ENCODE data around the gene CFL2.
A peak's percentile ranks its signal among the peaks of the same experiment; 100 is the strongest.
"Not testable (repeated sequence)": the region's sequence is repeated elsewhere in the genome, so short reads cannot be mapped to it uniquely, and the experiment has no call there.

Gene CFL2

DNA sequence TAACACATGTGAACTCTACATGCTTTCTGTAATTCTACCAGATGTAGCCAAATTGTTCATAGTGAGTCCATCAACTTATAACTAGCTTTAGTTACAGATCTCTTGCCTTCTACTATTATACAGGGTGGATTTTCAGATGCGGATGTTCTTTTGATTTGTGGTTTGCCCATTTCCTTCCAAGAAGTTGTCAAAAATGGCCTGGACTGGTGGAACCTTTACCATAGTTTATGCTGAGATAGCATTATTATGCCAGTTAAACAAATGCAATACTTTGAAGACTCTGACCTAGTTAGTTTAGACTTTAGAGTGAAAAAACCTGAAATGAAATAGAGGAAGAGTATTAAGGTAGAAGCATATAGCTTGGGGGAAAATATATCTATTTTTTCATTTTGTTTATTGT, 27.4 kb upstream of the CFL2 start:
- Histone ChIP-seq H3K27ac (ENCODE audit: extremely low read depth, low read depth, low read length) (no peak overlapping the region), H3K36me3 (ENCODE audit: control insufficient read depth in 2 of 2, insufficient read depth in 1 of 2, low read length in 2 of 2) (no peaks in the 10 kb centered on the region), H3K4me3 (ENCODE audit: low read depth, low read length) (no peak overlapping the region), H3K4me1 (ENCODE audit: control insufficient read depth, insufficient read depth, low read length) (no peaks in the 10 kb centered on the region), H3K9me3 (ENCODE audit: control insufficient read depth, insufficient read depth, low read depth, low read length) (no peaks in the 10 kb centered on the region)
- POLR2A ChIA-PET: no interaction called here
- CTCF ChIA-PET: interaction anchor here (1.3 kb wide), 1 partner anchor 69 kb away, joined by 4 read pairs; no protein-coding TSS in a partner anchor
- no peak for TF ChIP-seq ZNF785 (tag by site-specific recombination; IDR thresholded peaks at IDR 0.05)

DNA sequence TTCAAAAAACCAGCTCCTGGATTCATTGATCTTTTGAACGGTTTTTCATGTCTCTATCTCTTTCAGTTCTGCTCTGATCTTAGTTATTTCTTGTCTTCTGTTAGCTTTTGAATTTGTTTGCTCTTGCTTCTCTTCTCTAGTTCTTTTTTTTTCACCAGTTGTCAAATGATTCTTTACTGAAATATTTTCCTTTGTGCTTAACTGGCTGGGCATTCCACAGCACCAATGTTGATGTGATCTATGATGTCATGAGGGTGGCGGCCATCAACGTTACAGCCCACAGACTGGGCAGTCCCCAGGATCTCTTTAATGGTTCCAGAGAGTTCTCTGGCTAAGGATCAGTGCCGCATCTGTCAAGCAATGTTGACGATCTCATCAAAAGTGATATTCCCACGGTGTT, 25.7 kb upstream of the CFL2 start:
- POLR2A ChIA-PET; H3K9me3 ChIP-seq (ENCODE audit: control insufficient read depth, insufficient read depth, low read depth, low read length): not testable (repeated sequence)

DNA sequence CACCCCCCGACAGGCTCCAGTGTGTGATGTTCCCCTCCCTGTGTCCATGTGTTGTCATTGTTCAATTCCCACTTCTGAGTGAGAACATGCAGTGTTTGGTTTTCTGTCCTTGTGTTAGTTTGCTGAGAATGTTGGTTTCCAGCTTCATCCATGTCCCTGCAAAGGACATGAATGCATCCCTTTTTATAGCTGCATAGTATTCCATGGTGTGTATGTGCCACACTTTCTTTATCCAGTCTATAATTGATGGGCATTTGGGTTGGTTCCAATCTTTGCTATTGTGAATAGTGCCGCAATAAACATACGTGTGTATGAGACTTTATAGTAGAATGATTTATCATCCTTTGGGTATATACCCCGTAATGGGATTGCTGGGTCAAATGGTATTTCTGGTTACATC, 22.7 kb upstream of the CFL2 start:
- peak; percentile 53; the same call in 1 of the 2 replicates for TF ChIP-seq ZNF146 (tag by site-specific recombination; IDR thresholded peaks at IDR 0.05)
- H3K9me3 ChIP-seq (ENCODE audit: control insufficient read depth, insufficient read depth, low read depth, low read length); H3K27ac ChIP-seq (ENCODE audit: extremely low read depth, low read depth, low read length); H3K36me3 ChIP-seq (ENCODE audit: control insufficient read depth in 2 of 2, insufficient read depth in 1 of 2, low read length in 2 of 2); H3K4me3 ChIP-seq (ENCODE audit: low read depth, low read length); H3K4me1 ChIP-seq (ENCODE audit: control insufficient read depth, insufficient read depth, low read length); POLR2A ChIA-PET; CTCF ChIA-PET: not testable (repeated sequence)

More for the DNA sequence above, 25.7 kb upstream of the CFL2 start:
- H3K27ac ChIP-seq (ENCODE audit: extremely low read depth, low read depth, low read length); H3K36me3 ChIP-seq (ENCODE audit: control insufficient read depth in 2 of 2, insufficient read depth in 1 of 2, low read length in 2 of 2); CTCF ChIA-PET; H3K4me3 ChIP-seq (ENCODE audit: low read depth, low read length); H3K4me1 ChIP-seq (ENCODE audit: control insufficient read depth, insufficient read depth, low read length): not testable (repeated sequence)
- 0 out of 2 replicates have a peak, but pooled peaks have one; percentile 32 for TF ChIP-seq ZBTB21 (tag by site-specific recombination; IDR thresholded peaks at IDR 0.05)
- TF ChIP-seq, protein P1, sequence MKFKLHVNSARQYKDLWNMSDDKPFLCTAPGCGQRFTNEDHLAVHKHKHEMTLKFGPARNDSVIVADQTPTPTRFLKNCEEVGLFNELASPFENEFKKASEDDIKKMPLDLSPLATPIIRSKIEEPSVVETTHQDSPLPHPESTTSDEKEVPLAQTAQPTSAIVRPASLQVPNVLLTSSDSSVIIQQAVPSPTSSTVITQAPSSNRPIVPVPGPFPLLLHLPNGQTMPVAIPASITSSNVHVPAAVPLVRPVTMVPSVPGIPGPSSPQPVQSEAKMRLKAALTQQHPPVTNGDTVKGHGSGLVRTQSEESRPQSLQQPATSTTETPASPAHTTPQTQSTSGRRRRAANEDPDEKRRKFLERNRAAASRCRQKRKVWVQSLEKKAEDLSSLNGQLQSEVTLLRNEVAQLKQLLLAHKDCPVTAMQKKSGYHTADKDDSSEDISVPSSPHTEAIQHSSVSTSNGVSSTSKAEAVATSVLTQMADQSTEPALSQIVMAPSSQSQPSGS (tag by site-specific recombination; IDR thresholded peaks at IDR 0.05; ENCODE audit: low read depth): peak; percentile 18; the same call in 1 of the 2 replicates

DNA sequence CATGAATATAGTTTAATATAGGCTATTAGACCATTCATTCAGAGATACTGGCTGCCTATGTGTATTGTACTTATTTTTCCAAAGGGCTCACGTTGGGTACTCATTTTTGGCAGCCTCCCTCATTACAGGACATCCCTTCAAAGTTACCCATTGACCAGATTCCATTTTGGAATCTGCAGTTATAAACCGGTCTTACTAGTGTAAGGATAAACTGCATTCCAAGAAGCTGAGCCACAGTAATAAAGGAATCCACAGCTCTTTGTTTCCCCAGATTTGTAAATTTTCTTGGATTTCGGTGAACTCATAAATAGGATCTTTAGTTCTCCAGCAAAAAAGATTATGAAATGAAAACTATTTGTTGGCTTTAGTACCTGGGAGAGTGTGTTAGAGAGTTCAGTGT, 18.9 kb upstream of the CFL2 start:
- H3K36me3 ChIP-seq (ENCODE audit: control insufficient read depth in 2 of 2, insufficient read depth in 1 of 2, low read length in 2 of 2): no peaks in the 10 kb centered on the region

DNA sequence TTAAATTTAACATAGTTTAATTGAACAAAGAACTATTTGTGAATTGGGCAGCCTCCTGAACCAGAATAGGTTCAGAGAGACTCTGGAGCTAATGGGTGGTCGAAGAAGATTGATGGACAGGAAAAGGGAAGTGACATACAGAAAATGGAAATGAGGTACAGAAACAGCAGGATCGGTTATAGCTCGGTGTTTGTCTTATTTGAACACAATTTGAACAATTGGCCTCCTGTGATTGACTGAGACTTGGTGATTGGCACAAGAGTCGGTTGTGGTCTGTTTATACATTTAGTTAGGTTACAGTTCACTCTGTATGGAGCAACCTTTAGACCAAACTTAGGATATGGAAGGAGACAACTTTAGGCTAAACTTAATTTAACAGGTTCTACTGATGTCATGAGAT, 18.4 kb upstream of the CFL2 start:
- H3K4me3 ChIP-seq (ENCODE audit: low read depth, low read length): no peak overlapping the region
- CTCF ChIA-PET: interaction anchor here (1.2 to 1.4 kb wide), 2 partner anchors 10 to 166 kb away, joined by 3 to 6 read pairs; no protein-coding TSS in a partner anchor
- H3K9me3 ChIP-seq (ENCODE audit: control insufficient read depth, insufficient read depth, low read depth, low read length): no peaks in the 10 kb centered on the region
- POLR2A ChIA-PET: no interaction called here
- no peaks in the 10 kb centered on the region for H3K4me1 ChIP-seq (ENCODE audit: control insufficient read depth, insufficient read depth, low read length)
- no peak for TF ChIP-seq ZNF660 (tag by site-specific recombination; IDR thresholded peaks at IDR 0.05)
- no peak for TF ChIP-seq ZSCAN16 (tag by site-specific recombination; IDR thresholded peaks at IDR 0.05)
- TF ChIP-seq ZBTB17 (tag by site-specific recombination; IDR thresholded peaks at IDR 0.05): no peak
- TF ChIP-seq ZIC2 (tag by site-specific recombination; IDR thresholded peaks at IDR 0.05): no peak
- no peak for TF ChIP-seq ZNF707 (tag by site-specific recombination; IDR thresholded peaks at IDR 0.05)
- TF ChIP-seq, protein P2, sequence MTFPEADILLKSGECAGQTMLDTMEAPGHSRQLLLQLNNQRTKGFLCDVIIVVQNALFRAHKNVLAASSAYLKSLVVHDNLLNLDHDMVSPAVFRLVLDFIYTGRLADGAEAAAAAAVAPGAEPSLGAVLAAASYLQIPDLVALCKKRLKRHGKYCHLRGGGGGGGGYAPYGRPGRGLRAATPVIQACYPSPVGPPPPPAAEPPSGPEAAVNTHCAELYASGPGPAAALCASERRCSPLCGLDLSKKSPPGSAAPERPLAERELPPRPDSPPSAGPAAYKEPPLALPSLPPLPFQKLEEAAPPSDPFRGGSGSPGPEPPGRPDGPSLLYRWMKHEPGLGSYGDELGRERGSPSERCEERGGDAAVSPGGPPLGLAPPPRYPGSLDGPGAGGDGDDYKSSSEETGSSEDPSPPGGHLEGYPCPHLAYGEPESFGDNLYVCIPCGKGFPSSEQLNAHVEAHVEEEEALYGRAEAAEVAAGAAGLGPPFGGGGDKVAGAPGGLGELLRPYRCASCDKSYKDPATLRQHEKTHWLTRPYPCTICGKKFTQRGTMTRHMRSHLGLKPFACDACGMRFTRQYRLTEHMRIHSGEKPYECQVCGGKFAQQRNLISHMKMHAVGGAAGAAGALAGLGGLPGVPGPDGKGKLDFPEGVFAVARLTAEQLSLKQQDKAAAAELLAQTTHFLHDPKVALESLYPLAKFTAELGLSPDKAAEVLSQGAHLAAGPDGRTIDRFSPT (tag by site-specific recombination; IDR thresholded peaks at IDR 0.05): no peak
- no peak for TF ChIP-seq TRIM28 (IDR thresholded peaks at IDR 0.05; ENCODE audit: borderline replicate concordance, low read length)
- no peak for TF ChIP-seq ZNF175 (tag by site-specific recombination; IDR thresholded peaks at IDR 0.05)
- no peak for TF ChIP-seq ZBTB8A (tag by site-specific recombination; IDR thresholded peaks at IDR 0.05)
- TF ChIP-seq ZNF426 (tag by site-specific recombination; IDR thresholded peaks at IDR 0.05): no peak
- H3K36me3 ChIP-seq (ENCODE audit: control insufficient read depth in 2 of 2, insufficient read depth in 1 of 2, low read length in 2 of 2): no peaks in the 10 kb centered on the region
- H3K27ac ChIP-seq (ENCODE audit: extremely low read depth, low read depth, low read length): no peak overlapping the region

More for the DNA sequence above, 18.9 kb upstream of the CFL2 start:
- Histone ChIP-seq H3K4me3 (ENCODE audit: low read depth, low read length) (no peak overlapping the region), H3K4me1 (ENCODE audit: control insufficient read depth, insufficient read depth, low read length) (no peaks in the 10 kb centered on the region), H3K27ac (ENCODE audit: extremely low read depth, low read depth, low read length) (no peak overlapping the region), H3K9me3 (ENCODE audit: control insufficient read depth, insufficient read depth, low read depth, low read length) (no peaks in the 10 kb centered on the region)
- CTCF ChIA-PET: interaction anchor here (0.6 to 1.4 kb wide), 3 partner anchors 11 to 238 kb away, joined by 3 to 6 read pairs (median 3); no protein-coding TSS in a partner anchor
- POLR2A ChIA-PET: interaction anchor here (1.2 kb wide), 1 partner anchor 19 kb away, joined by 3 read pairs; no protein-coding TSS in a partner anchor
- TF ChIP-seq ZNF621 (tag by site-specific recombination; IDR thresholded peaks at IDR 0.05) (no peak), ZNF121 (tag by site-specific recombination; IDR thresholded peaks at IDR 0.05) (no peak), ZNF140 (tag by site-specific recombination; IDR thresholded peaks at IDR 0.05) (no peak), ZNF221 (tag by site-specific recombination; IDR thresholded peaks at IDR 0.05; ENCODE audit: borderline replicate concordance) (no peak), ZNF510 (tag by site-specific recombination; IDR thresholded peaks at IDR 0.05; ENCODE audit: insufficient replicate concordance) (no peak)
- TF ChIP-seq, protein P3, sequence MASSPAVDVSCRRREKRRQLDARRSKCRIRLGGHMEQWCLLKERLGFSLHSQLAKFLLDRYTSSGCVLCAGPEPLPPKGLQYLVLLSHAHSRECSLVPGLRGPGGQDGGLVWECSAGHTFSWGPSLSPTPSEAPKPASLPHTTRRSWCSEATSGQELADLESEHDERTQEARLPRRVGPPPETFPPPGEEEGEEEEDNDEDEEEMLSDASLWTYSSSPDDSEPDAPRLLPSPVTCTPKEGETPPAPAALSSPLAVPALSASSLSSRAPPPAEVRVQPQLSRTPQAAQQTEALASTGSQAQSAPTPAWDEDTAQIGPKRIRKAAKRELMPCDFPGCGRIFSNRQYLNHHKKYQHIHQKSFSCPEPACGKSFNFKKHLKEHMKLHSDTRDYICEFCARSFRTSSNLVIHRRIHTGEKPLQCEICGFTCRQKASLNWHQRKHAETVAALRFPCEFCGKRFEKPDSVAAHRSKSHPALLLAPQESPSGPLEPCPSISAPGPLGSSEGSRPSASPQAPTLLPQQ (tag by site-specific recombination; IDR thresholded peaks at IDR 0.05): no peak
